ENCODE results near the gene ELP1. TPM values are rescaled to one million over a fixed set of nuclear protein-coding genes. Genes with fewer than 3 reads are reported as not detected.

Gene ELP1
- total RNA-seq, 4 donors from 2014 or later, result 21.6 to 61.4 (median 25.7) TPM

DNA sequence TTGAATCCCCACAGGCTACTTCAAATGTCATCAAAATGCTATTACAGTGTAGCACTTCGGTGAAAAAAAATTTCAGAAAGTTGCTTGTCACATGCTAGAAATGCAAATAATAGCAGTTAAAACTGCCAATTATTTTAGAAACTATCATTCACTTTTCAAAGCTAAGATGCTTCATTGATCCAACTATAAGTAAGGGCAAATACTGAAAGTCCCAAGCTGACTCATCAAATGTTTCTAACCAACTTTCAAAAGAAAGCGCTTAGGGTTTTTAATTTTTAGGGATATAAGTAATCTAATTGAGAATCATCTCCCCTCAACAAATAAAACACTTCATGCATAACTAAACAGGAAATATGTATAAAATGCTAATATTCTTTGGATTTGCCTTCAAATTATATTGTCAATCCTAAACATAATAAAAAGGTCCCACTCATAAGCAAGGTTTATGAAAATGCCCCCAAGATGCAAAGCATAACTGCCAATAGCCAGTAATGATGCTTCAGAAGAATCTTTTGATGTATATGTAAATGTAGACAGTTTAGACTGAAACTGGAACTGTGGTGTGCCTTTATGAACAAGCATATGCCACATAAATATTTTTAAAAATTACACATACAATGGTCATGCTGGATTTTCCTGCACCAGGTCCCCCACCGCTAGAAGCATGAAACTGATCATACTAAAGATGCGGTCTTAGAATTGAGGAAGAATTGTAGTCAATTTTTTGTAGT is 59.7 kb downstream of the ELP1 start:
- TF ChIP-seq, protein P1, sequence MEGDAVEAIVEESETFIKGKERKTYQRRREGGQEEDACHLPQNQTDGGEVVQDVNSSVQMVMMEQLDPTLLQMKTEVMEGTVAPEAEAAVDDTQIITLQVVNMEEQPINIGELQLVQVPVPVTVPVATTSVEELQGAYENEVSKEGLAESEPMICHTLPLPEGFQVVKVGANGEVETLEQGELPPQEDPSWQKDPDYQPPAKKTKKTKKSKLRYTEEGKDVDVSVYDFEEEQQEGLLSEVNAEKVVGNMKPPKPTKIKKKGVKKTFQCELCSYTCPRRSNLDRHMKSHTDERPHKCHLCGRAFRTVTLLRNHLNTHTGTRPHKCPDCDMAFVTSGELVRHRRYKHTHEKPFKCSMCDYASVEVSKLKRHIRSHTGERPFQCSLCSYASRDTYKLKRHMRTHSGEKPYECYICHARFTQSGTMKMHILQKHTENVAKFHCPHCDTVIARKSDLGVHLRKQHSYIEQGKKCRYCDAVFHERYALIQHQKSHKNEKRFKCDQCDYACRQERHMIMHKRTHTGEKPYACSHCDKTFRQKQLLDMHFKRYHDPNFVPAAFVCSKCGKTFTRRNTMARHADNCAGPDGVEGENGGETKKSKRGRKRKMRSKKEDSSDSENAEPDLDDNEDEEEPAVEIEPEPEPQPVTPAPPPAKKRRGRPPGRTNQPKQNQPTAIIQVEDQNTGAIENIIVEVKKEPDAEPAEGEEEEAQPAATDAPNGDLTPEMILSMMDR (IDR thresholded peaks at IDR 0.05), result no peak
- no peak for TF ChIP-seq EP300 (IDR thresholded peaks at IDR 0.05)
- TF ChIP-seq POLR2A (IDR thresholded peaks at IDR 0.05), result no peak
- 93 to 94% methylated on average over 4 of the region's 4 CpGs for WGBS, 2 donors
- Histone ChIP-seq H3K4me3 (no peak overlapping the region), H3K4me1 (no peaks in the 10 kb centered on the region), H3K27me3 (no peaks in the 10 kb centered on the region), H3K9me3 (peaks cover 0 to 4% (median 0%) of the 10 kb centered on the region in 4 donors), H3K36me3 (peaks cover 0 to 99% (median 21%) of the 10 kb centered on the region in 3 donors), H3K27ac (no peak overlapping the region)
- no peak for DNase-seq (ENCODE audit: low spot score in 2 of 2)

DNA sequence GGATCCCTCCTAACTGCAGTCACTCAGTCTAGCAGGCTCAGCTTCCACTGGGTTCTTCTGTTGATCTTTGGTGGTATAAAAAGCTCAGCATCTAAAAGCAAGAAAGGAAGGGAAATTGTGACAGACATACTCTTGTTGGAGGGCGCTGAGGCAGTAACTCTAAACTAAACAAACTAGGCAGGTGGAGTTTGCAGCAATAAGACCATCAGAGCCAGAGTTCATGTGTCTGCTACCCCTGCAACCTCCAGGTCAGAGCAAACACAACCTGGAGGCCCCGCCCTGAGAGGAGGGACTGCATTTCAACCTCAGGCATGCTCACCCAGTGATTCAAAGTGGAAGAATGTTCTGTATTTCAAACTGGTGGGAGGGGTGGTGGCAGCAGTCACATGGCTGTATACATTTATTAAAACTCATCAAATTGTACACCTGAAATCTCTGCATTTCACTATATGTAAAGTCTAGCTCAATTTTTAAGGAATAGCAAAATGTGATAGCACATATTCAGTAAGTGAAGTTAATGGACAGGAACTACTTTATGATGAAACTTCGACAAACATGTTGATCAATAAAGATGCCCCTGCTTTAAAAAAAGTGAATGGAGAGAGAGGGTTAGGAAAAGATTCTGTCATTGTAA is 64.7 kb downstream of the ELP1 start:
- no peak for DNase-seq (ENCODE audit: low spot score in 2 of 2)
- TF ChIP-seq POLR2A (IDR thresholded peaks at IDR 0.05), result no peak
- TF ChIP-seq, protein P1 (IDR thresholded peaks at IDR 0.05), result no peak
- no peak for TF ChIP-seq EP300 (IDR thresholded peaks at IDR 0.05)
- 91 to 93% methylated on average over 3 of the region's 3 CpGs for WGBS, 2 donors
- Histone ChIP-seq H3K27ac (no peak overlapping the region), H3K36me3 (peaks cover 0 to 79% (median 4%) of the 10 kb centered on the region in 3 donors), H3K27me3 (no peaks in the 10 kb centered on the region), H3K9me3 (peaks cover 0 to 4% (median 0%) of the 10 kb centered on the region in 4 donors), H3K4me1 (no peaks in the 10 kb centered on the region), H3K4me3 (no peak overlapping the region)

- Histone ChIP-seq H3K4me1 (no peaks in the 10 kb centered on the region), H3K27me3 (no peaks in the 10 kb centered on the region), H3K36me3 (peaks cover 0 to 65% (median 4%) of the 10 kb centered on the region in 3 donors), H3K4me3 (no peak overlapping the region), H3K9me3 (peaks cover 0 to 4% (median 0%) of the 10 kb centered on the region in 4 donors), H3K27ac (no peak overlapping the region)
- DNase-seq (ENCODE audit: low spot score in 2 of 2), result no peak
- WGBS, 2 donors, result 73 to 77% methylated on average over 4 of the region's 4 CpGs
- no peak for TF ChIP-seq EP300 (IDR thresholded peaks at IDR 0.05)
- TF ChIP-seq, protein P1 (IDR thresholded peaks at IDR 0.05), result no peak
- no peak for TF ChIP-seq POLR2A (IDR thresholded peaks at IDR 0.05)
Measured at GRCh38 chr9:108867829-108868228, 66.1 kb downstream of the ELP1 start.

DNA sequence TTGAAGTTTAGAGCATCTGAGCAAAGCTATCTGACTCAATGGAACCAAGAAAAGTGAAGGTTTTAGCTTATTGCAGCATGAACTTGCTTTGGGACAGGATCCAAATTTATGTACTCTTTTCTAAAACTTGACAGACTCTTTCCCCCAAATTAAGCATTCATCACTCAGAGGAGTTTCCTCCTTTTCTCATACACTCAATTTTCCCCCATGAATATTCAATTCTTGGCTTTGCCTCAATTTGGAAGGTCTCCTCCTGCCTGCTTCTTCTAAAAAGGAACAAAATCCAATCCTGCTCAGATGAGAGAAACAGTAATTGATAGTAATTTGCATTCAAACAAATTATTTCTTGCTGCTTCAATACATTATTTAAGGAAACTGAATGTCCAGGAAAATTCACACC is 66.8 kb downstream of the ELP1 start:
- H3K4me3 ChIP-seq, result no peak overlapping the region
- H3K36me3 ChIP-seq, result peaks cover 0 to 58% (median 4%) of the 10 kb centered on the region in 3 donors
- no peak overlapping the region for H3K27ac ChIP-seq
- TF ChIP-seq, protein P1 (IDR thresholded peaks at IDR 0.05), result no peak
- TF ChIP-seq POLR2A (IDR thresholded peaks at IDR 0.05), result no peak
- TF ChIP-seq EP300 (IDR thresholded peaks at IDR 0.05), result no peak
- no peak for DNase-seq (ENCODE audit: low spot score in 2 of 2)
- H3K4me1 ChIP-seq, result no peaks in the 10 kb centered on the region
- H3K27me3 ChIP-seq, result no peaks in the 10 kb centered on the region
- H3K9me3 ChIP-seq, result peaks cover 0 to 4% (median 0%) of the 10 kb centered on the region in 4 donors

DNA sequence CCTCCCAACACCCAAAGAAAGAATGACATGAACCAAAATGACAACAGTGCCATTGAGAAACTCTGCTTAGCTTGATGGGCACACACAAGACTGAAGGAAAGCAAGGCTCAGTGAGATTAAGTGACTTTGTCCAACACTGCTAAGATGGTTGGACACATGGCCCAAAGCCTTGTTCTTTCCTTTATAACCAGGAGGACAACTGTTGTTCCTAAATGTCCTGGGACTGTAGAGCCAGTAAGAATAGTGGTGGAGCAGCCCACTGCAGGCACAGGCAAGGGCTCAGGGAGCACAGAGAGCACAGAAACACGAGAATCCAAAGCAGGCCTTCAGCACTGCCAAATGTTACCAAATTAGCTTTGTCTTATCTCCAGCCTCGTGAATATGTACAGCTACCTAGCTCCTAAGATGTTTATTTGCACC is 67.9 kb downstream of the ELP1 start:
- no peak overlapping the region for H3K4me3 ChIP-seq
- H3K9me3 ChIP-seq, result no peaks in the 10 kb centered on the region
- no peaks in the 10 kb centered on the region for H3K4me1 ChIP-seq
- H3K27ac ChIP-seq, result no peak overlapping the region
- no peak for DNase-seq (ENCODE audit: low spot score in 2 of 2)
- no peaks in the 10 kb centered on the region for H3K27me3 ChIP-seq
- 78 to 90% methylated on average over 2 of the region's 2 CpGs for WGBS, 2 donors
- TF ChIP-seq EP300 (IDR thresholded peaks at IDR 0.05), result no peak
- TF ChIP-seq, protein P1 (IDR thresholded peaks at IDR 0.05), result no peak
- no peak for TF ChIP-seq POLR2A (IDR thresholded peaks at IDR 0.05)
- H3K36me3 ChIP-seq, result peaks cover 0 to 47% (median 0%) of the 10 kb centered on the region in 3 donors
